ENCODE measurements around the gene TK2.
"Not testable (repeated sequence)": the region's sequence is repeated elsewhere in the genome, so short reads cannot be mapped to it uniquely, and the experiment has no call there.

The TK2 gene

GRCh38 chr16:66519482-66520373 lies 30.2 kb downstream of the TK2 start:
- DNase-seq = no peak

GRCh38 chr16:66517586-66518263 lies 32.2 kb downstream of the TK2 start:
- no peak for DNase-seq

- peak; percentile 93 for DNase-seq
Observed at GRCh38 chr16:66516808-66517585, 32.9 kb downstream of the TK2 start.

GRCh38 chr16:66516509-66516807 lies 33.5 kb downstream of the TK2 start:
- DNase-seq = no peak

GRCh38 chr16:66515596-66516508 lies 34.1 kb downstream of the TK2 start:
- no peak for DNase-seq

GRCh38 chr16:66514980-66515595 lies 34.8 kb downstream of the TK2 start:
- DNase-seq = not testable (repeated sequence)

- DNase-seq = not testable (repeated sequence)
Observed at GRCh38 chr16:66514391-66514790, 35.5 kb downstream of the TK2 start.

- DNase-seq = no peak
Observed at GRCh38 chr16:66513111-66513723, 36.7 kb downstream of the TK2 start.

GRCh38 chr16:66512272-66513110 lies 37.4 kb downstream of the TK2 start:
- DNase-seq = no peak

GRCh38 chr16:66511602-66512271 lies 38.2 kb downstream of the TK2 start:
- no peak for DNase-seq

- DNase-seq = no peak
Observed at GRCh38 chr16:66510711-66511601, 39.0 kb downstream of the TK2 start.

GRCh38 chr16:66510298-66510697 lies 39.6 kb downstream of the TK2 start:
- DNase-seq = no peak

- no peak for DNase-seq
Observed at GRCh38 chr16:66509576-66509975, 40.3 kb downstream of the TK2 start.

- no peak for DNase-seq
Observed at GRCh38 chr16:66508914-66509496, 40.9 kb downstream of the TK2 start.

GRCh38 chr16:66508248-66508913 lies 41.5 kb downstream of the TK2 start:
- no peak for DNase-seq

GRCh38 chr16:66507731-66508239 lies 42.1 kb downstream of the TK2 start:
- DNase-seq = no peak

GRCh38 chr16:66503612-66504011 lies 46.3 kb downstream of the TK2 start:
- no peak for DNase-seq

GRCh38 chr16:66503030-66503429 lies 46.9 kb downstream of the TK2 start:
- no peak for DNase-seq

Data from KG1 (cell line).